Smooth muscle cell (in vitro differentiated cells): Measurements from ENCODE around the gene AGPAT3. TPM values are rescaled to one million over a fixed set of nuclear protein-coding genes. Genes with fewer than 3 reads are reported as not detected.

Experiments used
- DNase-seq: peaks from one replicate; lab custom pipeline; 2025; ENCODE audit not compliant: unreplicated experiment; lab: John Stamatoyannopoulos, UW
- H2AFZ ChIP-seq: fragments of 200-600 bp; sonication (generic); 2 replicates; pipeline ENCODE4 v1.6.0; 2016; ENCODE audit warnings: antibody characterized with exemption, low read depth, mild to moderate bottlenecking
- H3F3A ChIP-seq: fragments of 200-600 bp; sonication (generic); 2 replicates; pipeline ENCODE4 v1.6.0; 2017; ENCODE audit warnings: antibody characterized with exemption, low read depth
- H3K27ac ChIP-seq: fragments of 200-600 bp; sonication (generic); 2 replicates; pipeline ENCODE4 v1.5.1; 2016; ENCODE audit warnings: low read depth, mild to moderate bottlenecking
- H3K27me3 ChIP-seq: fragments of 200-600 bp; sonication (generic); 2 replicates; pipeline ENCODE4 v1.6.1; 2016; ENCODE audit warnings: low read depth, mild to moderate bottlenecking
- H3K36me3 ChIP-seq: fragments of 200-600 bp; sonication (generic); 2 replicates; pipeline ENCODE4 v1.5.1; 2016; ENCODE audit warnings: low read depth
- H3K4me1 ChIP-seq: fragments of 200-600 bp; sonication (generic); 2 replicates; pipeline ENCODE4 v1.5.1; 2016; ENCODE audit warnings: low read depth
- H3K4me2 ChIP-seq: fragments of 200-600 bp; sonication (generic); 2 replicates; pipeline ENCODE4 v1.6.0; 2016; ENCODE audit warnings: mild to moderate bottlenecking
- H3K4me3 ChIP-seq: fragments of 200-600 bp; sonication (generic); 2 replicates; pipeline ENCODE4 v1.5.1; 2016; ENCODE audit warnings: mild to moderate bottlenecking
- H3K79me2 ChIP-seq: fragments of 200-600 bp; sonication (generic); 2 replicates; pipeline ENCODE4 v1.6.0; 2016; ENCODE audit warnings: low read depth, mild to moderate bottlenecking
- H3K9ac ChIP-seq: fragments of 200-600 bp; sonication (generic); 2 replicates; pipeline ENCODE4 v1.6.0; 2016; ENCODE audit warnings: low read depth
- H3K9me3 ChIP-seq: fragments of 200-600 bp; sonication (generic); replicated peaks from 2 replicates; pipeline ENCODE4 v1.5.1; 2016; ENCODE audit warnings: low read depth
- H4K20me1 ChIP-seq: fragments of 200-600 bp; sonication (generic); 2 replicates; pipeline ENCODE4 v1.6.0; 2016; ENCODE audit warnings: low read depth
- WGBS: methylation state at CpG from one replicate; pipeline ENCODE4 v1.1.7; 2016; ENCODE audit warnings: low lambda C conversion rate; 5-methylcytosine and 5-hydroxymethylcytosine counted together
- polyA plus RNA-seq: library from polyadenylated mRNA; unstranded; fragments of >200 nt; fragmentation: Nextera tagmentation; extraction: Ambion mirVana; gene quantifications from 2 replicates; pipeline ENCODE4 v1.2.1, GENCODE V29; 2016
- small RNA-seq: library from RNA; depleted of rRNA; stranded (forward); fragments of <200 nt; gene quantifications from one replicate; pipeline ENCODE3, GENCODE V24; 2014
- total RNA-seq: library from RNA; depleted of rRNA; stranded (reverse); fragments of >200 nt; gene quantifications from 2 replicates; pipeline ENCODE4 v1.2.3, GENCODE V29; 2014
- TF ChIP-seq, protein P1 (sequence below): fragments of 200-600 bp; sonication (generic); IDR thresholded peaks from 2 replicates; pipeline ENCODE4 v1.5.1; 2017; ENCODE audit warnings: borderline replicate concordance, mild to moderate bottlenecking, antibody characterized with exemption; ENCODE audit not compliant: insufficient read depth, poor library complexity, severe bottlenecking

AGPAT3 gene
- total and polyA plus RNA-seq, 2 experiments from 2014 or later: 10.9 to 17.2 TPM

DNA sequence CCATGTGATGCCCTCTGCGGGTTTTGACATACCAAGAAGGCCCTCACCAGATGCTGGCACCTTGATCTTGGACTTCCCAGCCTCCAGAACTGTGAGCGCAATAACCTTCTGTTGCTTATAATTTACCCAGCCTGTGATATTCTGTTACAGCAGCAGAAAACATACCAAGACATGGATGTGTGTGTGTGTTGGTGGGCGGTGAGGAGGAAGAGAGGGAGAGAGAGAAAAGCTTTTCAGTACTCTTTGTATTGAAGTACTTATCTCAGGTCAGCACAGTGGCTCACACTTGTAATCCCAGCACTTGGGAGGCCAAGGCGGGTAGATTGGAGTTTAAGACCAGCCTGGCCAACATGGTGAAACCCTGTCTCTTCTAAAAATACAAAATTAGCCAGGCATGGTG is 170.2 kb downstream of the AGPAT3 start:
- no peaks in the 10 kb centered on the region for H3F3A ChIP-seq
- 94% methylated on average over 4 of the region's 4 CpGs for WGBS
- H3K9me3 ChIP-seq: no peaks in the 10 kb centered on the region
- H3K27ac ChIP-seq: no peak overlapping the region
- H3K79me2 ChIP-seq: peaks cover 40% of the 10 kb centered on the region
- no peak overlapping the region for H2AFZ ChIP-seq
- peaks cover 4% of the 10 kb centered on the region for H3K36me3 ChIP-seq
- TF ChIP-seq, protein P1, sequence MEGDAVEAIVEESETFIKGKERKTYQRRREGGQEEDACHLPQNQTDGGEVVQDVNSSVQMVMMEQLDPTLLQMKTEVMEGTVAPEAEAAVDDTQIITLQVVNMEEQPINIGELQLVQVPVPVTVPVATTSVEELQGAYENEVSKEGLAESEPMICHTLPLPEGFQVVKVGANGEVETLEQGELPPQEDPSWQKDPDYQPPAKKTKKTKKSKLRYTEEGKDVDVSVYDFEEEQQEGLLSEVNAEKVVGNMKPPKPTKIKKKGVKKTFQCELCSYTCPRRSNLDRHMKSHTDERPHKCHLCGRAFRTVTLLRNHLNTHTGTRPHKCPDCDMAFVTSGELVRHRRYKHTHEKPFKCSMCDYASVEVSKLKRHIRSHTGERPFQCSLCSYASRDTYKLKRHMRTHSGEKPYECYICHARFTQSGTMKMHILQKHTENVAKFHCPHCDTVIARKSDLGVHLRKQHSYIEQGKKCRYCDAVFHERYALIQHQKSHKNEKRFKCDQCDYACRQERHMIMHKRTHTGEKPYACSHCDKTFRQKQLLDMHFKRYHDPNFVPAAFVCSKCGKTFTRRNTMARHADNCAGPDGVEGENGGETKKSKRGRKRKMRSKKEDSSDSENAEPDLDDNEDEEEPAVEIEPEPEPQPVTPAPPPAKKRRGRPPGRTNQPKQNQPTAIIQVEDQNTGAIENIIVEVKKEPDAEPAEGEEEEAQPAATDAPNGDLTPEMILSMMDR: no peak
- H4K20me1 ChIP-seq: peaks cover 36% of the 10 kb centered on the region
- H3K4me3 ChIP-seq: no peak overlapping the region
- no peaks in the 10 kb centered on the region for H3K27me3 ChIP-seq
- no peak overlapping the region for H3K4me2 ChIP-seq
- no peak for DNase-seq
- no peaks in the 10 kb centered on the region for H3K4me1 ChIP-seq
- no peak overlapping the region for H3K9ac ChIP-seq

Small RNA genes within 50 kb of the gene (small RNA-seq; reads per million reads assigned to genes)
- gene RNU6-1150P: not detected
- not detected for gene RNU6-859P

Other genes starting within 250 kb of the AGPAT3 start
- gene HSF2BP, start 205.7 kb upstream of the AGPAT3 start, total RNA-seq: 1.9 and 3.4 TPM in 2 replicates
- 0.97 and 1.6 TPM in 2 replicates for gene HSF2BP, start 205.7 kb upstream of the AGPAT3 start, polyA plus RNA-seq
- gene RRP1B, start 205.7 kb upstream of the AGPAT3 start, total RNA-seq: 19.3 and 24.7 TPM in 2 replicates
- gene RRP1B, start 205.7 kb upstream of the AGPAT3 start, polyA plus RNA-seq: 10.6 and 17.6 TPM in 2 replicates
- 84.3 and 92.6 TPM in 2 replicates for gene PDXK, start 146.1 kb upstream of the AGPAT3 start, total RNA-seq
- gene PDXK, start 146.1 kb upstream of the AGPAT3 start, polyA plus RNA-seq: 184 and 194 TPM in 2 replicates
- gene CSTB, start 88.9 kb upstream of the AGPAT3 start, total RNA-seq: 22.2 and 29.9 TPM in 2 replicates
- 74.0 and 97.6 TPM in 2 replicates for gene CSTB, start 88.9 kb upstream of the AGPAT3 start, polyA plus RNA-seq
- 8.7 and 11.3 TPM in 2 replicates for gene RRP1, start 75.6 kb upstream of the AGPAT3 start, total RNA-seq
- 17.5 and 23.7 TPM in 2 replicates for gene RRP1, start 75.6 kb upstream of the AGPAT3 start, polyA plus RNA-seq
- 16.9 and 24.6 TPM in 2 replicates for gene TRAPPC10, start 147.1 kb downstream of the AGPAT3 start, total RNA-seq
- gene TRAPPC10, start 147.1 kb downstream of the AGPAT3 start, polyA plus RNA-seq: 7.9 and 12.3 TPM in 2 replicates
- gene PWP2, start 242.2 kb downstream of the AGPAT3 start, total RNA-seq: 1.4 and 10.9 TPM in 2 replicates
- gene PWP2, start 242.2 kb downstream of the AGPAT3 start, polyA plus RNA-seq: 0.38 and 0.76 TPM in 2 replicates